Dermis blood vessel endothelial cell (primary cell): ENCODE data around the gene IL1RAPL1. TPM values are rescaled to one million over a fixed set of nuclear protein-coding genes. Genes with fewer than 3 reads are reported as not detected.

Experiments used
- DNase-seq: peaks from one replicate; pipeline ENCODE4 v3.0.0; 2010
- total RNA-seq: library from RNA; depleted of rRNA; stranded (reverse); fragments of >200 nt; gene quantifications from 2 replicates; pipeline ENCODE4 v1.2.3, GENCODE V29; 2014

Gene IL1RAPL1
- total RNA-seq, 1 donor from 2014 or later, result not detected

DNA sequence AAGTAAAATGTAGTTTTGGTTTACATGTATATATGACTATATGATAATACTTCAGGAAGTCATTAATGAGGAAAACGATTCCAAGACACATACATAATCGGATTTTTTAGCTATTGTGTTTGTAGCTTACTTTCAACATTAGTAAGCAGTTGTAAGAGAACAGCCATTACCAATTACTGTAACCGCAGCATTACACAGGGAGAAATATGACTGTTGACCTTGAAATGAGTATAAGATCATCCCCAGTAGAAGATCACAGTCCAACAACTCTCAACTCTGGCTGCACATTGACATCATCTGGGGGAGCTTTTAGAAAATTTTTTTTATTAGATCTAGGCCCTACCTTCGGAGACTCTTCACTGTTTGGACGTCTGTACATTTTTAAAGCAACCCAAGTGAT, 866.1 kb downstream of the IL1RAPL1 start:
- no peak for DNase-seq

- no peak for DNase-seq
Measured at GRCh38 chrX:29455702-29456101, 868.5 kb downstream of the IL1RAPL1 start.

- no peak for DNase-seq
Measured at GRCh38 chrX:29461039-29461438, 873.8 kb downstream of the IL1RAPL1 start.

GRCh38 chrX:29466456-29466855, 879.2 kb downstream of the IL1RAPL1 start:
- no peak for DNase-seq

DNA sequence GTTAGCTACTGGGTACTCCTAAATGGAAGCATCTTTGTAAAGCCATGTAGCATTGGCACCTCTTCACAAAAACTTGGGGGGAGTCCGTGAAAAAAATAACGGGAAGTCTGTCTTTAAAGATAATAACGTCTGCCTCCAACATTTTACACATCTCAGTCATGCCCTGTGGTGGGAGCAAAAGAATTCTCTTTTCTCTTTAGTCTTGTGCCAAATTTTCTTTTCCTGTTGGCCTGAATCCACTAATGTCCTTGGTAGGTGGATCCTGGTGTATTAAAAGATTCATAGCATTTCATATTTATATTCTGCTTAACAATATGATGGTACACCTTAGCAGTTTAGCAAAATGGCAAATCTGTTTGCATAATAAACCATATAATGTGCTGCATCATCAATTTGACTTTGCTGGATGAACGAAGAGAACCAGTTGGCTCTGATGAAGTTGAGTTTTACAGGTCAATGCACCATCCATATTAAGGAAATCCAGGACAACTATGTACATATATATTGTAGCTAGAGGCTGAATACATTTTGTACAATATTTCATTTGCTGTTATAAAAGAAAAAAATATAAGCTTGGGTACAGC, 881.8 kb downstream of the IL1RAPL1 start:
- peak; percentile 57 for DNase-seq

DNA sequence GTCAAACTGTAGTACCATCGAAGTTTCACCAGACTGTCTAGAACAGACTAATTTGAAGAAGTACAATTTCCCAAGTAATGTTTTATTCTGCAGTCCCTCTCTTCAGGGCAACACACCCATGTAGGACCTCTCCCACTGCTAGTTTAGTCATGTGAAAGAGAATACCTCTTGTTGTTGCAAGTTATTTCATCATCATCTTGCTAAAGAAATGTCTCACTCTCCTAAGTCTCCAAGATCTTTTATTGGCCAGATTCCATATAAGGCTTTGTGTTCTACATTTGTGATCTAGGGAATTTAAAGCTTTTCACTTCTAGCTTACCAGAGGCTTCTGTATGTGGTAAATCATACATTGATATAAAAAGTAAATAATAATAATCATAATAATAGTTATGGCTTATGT, 882.8 kb downstream of the IL1RAPL1 start:
- no peak for DNase-seq

DNA sequence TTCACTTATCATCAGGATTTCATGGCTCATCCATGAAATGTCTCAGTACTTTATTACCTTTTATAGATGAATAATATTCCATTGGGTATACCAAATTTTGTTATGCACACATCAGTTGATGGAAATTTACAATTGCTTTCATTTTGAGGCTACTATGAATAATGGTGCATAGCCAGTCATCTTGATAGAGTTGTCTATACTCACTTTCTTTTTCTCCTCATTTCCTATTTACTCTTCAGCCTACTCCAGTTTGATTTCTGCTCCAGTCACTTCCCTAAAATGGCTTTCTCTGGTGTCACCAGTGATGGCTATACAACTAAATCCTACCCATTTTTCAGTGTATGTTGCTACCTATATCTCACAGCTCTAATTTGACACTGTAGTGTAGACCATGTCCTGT, 884.6 kb downstream of the IL1RAPL1 start:
- no peak for DNase-seq

DNA sequence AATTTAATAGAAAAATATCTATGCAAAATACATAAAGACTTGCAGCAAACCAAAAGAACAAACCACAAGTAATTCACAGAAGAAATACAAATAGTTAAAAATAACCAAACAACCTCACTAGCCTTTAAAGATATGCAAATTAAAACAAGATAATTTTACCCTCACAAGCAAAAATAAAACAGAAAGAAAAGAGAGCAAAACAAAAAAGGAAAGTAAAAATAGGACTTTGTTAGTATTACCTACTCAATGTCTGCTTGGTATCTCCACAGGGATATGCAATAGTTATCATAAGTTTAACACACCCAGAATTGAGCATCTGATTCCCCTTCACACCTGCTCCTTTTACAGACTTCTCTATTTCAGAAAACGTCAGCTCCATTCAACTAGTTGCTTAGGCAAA, 890.6 kb downstream of the IL1RAPL1 start:
- DNase-seq, result no peak

GRCh38 chrX:29478336-29479069, 891.3 kb downstream of the IL1RAPL1 start:
- peak; percentile 54 for DNase-seq

GRCh38 chrX:29487214-29487613, 900.0 kb downstream of the IL1RAPL1 start:
- DNase-seq, result no peak

DNA sequence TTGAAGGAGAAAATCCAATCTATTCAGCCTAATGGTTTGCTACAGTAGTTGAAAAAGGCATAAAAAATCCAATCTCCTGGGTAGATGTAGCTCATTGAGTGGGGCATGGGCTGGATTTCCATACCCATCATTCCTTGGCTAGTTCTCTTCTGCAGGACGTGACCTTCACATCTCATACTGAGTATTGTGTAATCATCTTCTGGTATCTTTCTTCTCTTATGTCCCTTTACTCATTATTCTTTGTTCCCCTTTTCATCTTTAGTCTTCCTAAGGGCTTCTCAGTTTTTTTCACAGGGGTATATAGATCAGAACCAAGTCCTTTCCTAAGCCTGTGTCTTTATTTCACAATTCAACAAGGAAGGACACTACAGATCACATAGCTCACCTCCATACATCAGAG, 900.5 kb downstream of the IL1RAPL1 start:
- DNase-seq, result no peak

DNA sequence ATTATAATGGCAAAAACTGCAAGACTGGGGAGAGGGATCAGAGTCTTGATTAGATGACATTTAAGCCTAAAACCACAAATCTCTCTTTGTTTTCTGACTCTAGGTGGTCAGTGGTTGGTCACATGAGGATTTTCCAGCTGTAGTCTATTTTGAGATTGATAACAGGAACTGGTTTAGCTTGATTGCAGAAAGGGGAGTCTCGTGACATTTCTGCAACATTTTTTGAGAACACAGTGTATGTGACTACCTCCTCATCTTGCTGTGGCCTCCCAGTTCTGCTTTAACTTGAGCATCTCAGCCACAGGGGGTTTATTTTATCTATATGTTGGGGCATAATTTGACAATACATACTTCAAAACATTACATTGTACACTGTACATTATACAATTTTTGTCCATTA, 901.7 kb downstream of the IL1RAPL1 start:
- peak; percentile 4 for DNase-seq

DNA sequence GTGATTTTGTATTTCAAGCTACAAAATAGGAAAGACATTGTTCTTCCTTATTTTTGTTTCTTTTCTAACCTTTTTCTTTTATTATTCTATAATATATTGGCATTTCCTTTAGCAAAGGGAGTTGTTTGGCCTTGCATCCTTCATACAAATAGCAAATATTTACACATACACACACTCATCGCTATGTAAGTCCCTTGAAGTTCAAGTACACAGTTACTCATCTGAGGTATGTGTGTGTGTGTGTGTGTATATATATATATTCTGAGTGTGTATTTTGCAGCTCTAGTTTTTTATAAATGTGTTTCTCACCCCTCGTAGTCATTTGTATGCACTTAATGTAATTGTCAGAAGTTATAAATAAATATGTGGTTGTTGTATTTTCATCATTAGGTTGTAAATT, 903.4 kb downstream of the IL1RAPL1 start:
- no peak for DNase-seq

GRCh38 chrX:29491659-29492058, 904.4 kb downstream of the IL1RAPL1 start:
- DNase-seq, result no peak

DNA sequence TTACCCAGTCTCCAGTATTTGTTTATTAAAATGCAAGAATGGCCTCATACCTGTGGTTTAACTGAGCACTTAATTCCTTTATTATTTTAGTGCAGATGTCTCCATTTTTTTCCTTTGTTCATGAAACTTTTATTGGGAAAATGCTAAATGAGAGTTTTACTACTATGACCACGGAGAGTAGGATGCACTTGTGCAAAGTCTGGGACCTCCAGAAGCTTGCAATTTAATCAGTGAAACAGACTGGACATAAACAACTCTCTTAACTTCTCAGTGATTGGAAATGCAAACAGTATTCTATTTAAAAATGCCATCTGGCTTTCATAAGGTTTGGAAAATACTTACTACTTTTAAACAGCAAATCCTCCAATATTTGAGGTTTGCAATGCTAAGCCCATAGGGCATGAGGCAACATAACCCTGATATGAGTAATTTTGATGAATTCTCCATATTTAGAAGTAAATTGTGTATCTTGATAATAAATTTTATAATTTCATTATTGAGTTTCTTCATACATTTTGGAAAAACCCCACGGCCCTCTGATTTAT, 909.5 kb downstream of the IL1RAPL1 start:
- no peak for DNase-seq

- no peak for DNase-seq
Measured at GRCh38 chrX:29506729-29507128, 919.5 kb downstream of the IL1RAPL1 start.

- DNase-seq, result no peak
Measured at GRCh38 chrX:29518100-29518499, 930.9 kb downstream of the IL1RAPL1 start.

GRCh38 chrX:29528281-29528680, 941.0 kb downstream of the IL1RAPL1 start:
- DNase-seq, result no peak

DNA sequence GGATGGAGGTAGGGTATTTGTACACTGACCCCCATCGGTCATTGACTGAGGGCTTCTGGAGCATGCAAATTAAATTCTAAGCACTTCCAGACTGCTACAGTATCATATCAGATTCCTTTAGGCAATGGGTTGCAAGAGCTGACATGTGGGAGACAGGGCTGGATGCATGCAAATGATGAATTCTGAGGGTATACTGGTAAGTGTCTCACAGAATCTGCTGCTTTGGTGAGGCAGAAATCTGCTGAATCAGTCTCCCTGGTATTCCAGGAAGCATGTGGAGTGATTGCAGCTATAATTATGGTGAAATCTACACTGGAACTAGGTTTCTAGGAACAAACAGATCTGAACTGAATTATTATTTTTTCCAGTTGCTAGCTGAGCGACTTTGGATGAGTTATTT, 943.3 kb downstream of the IL1RAPL1 start:
- DNase-seq, result no peak

GRCh38 chrX:29531336-29531735, 944.1 kb downstream of the IL1RAPL1 start:
- DNase-seq, result no peak

DNA sequence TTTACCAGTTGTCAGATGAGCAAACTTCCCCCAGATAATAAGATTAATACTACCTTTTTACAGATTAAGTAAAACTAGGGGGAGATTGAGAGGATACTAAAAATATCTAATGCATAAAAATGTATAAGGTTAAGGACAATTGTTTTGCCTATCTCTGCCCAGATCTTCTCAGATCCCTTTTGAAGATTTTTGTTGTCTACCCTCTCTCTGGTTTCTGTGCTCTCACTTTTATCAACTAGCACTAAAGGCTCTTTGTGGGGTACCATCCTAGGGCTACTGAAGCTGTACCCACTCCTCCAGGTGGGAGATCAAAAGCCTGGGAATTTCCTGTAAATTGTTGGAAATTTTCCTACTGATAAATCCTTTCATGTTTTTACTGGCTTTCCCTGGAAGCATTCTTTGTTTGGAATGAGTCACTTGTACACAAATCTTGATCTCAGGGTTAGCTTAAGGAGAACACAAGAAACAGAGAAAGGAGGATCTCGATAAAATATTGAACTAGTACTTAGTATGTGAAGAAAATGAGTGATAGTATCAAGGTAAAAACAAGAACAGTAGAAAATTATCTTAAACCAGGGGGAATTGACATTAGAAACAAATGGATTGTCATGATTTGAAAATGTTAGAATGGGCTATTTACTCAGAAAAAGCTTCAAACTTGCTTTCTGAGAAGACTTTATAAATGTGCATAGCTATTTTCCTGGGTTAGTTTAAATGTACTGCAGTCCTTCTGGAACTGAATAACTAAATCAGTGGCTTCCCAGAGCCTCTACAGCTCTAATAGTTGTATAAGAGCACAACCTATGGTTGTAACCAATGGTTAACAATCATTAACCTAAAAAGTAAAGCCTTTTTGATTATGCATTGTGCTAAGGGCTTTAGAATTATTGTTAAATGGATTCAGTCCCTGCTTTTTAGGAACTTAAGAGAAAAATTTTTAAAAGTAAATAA, 948.2 kb downstream of the IL1RAPL1 start:
- DNase-seq, result peak; percentile 56

- no peak for DNase-seq
Measured at GRCh38 chrX:29541038-29541437, 953.8 kb downstream of the IL1RAPL1 start.

DNA sequence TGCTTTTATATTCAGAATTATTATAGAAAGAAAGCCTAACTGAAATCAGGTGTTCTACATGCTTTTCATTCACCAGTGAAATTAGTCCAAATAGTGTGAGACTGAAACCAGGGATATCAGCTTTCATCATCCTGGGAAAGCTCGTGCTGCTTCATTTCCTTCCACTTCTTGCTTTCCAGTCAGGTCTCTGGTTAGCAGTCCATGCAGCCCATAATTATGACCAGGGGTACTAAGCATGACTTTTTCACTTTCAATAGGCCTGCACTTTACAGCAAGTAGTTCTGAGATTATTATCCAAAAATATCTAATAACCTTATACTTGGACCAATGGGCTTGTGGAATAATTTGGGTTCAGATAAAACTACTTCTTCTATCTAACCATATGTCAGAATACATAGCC, 954.9 kb downstream of the IL1RAPL1 start:
- no peak for DNase-seq
